HL-60 (cell line): ENCODE measurements around the gene EFCAB14.

ENCODE experiments used
- DNase-seq, 2 experiments: peaks; one replicate each; pipeline ENCODE4 v3.0.0-alpha.2; 2010 to 2020; ENCODE audit warnings: low read depth in 1 of 2, low spot score in 1 of 2
- H3K27ac ChIP-seq: fragments of 250-450 bp; sonication (Bioruptor Pico); replicated peaks from 2 replicates; pipeline ENCODE4 v1.5.1; 2020; ENCODE audit warnings: mild to moderate bottlenecking, moderate library complexity
- H3K27me3 ChIP-seq: fragments of 250-450 bp; sonication (Bioruptor Pico); 2 replicates; pipeline ENCODE4 v1.5.1; 2021; ENCODE audit warnings: mild to moderate bottlenecking, moderate library complexity; ENCODE audit not compliant: insufficient read depth, poor library complexity, severe bottlenecking
- H3K4me3 ChIP-seq: replicated peaks from 2 replicates; pipeline ENCODE4 v1.5.1; 2011; ENCODE audit warnings: mild to moderate bottlenecking, control low read depth, low read length; ENCODE audit not compliant: insufficient read depth
- GABPA ChIP-seq: IDR thresholded peaks from 2 replicates; pipeline ENCODE4 v1.6.1; 2012; ENCODE audit warnings: low read depth
- POLR2AphosphoS5 ChIP-seq: IDR thresholded peaks from 2 replicates; pipeline ENCODE4 v1.6.1; 2012; ENCODE audit warnings: low read depth
- SPI1 ChIP-seq: IDR thresholded peaks from 2 replicates; pipeline ENCODE4 v1.6.1; 2012; ENCODE audit warnings: low read depth, mild to moderate bottlenecking, borderline replicate concordance
- TF ChIP-seq, protein P1 (sequence below): IDR thresholded peaks from 2 replicates; pipeline ENCODE4 v1.6.1; 2012; ENCODE audit warnings: low read depth; ENCODE audit not compliant: insufficient replicate concordance
- TF ChIP-seq, protein P2 (sequence below): IDR thresholded peaks from one replicate; pipeline ENCODE4 v1.5.1; 2011; ENCODE audit warnings: low read length, control low read depth, inconsistent platforms; ENCODE audit not compliant: insufficient read depth

Gene EFCAB14

GRCh38 chr1:46692811-46693770 lies 25.8 kb downstream of the EFCAB14 start:
- no peak for TF ChIP-seq GABPA
- TF ChIP-seq SPI1: no peak
- TF ChIP-seq, protein P1, sequence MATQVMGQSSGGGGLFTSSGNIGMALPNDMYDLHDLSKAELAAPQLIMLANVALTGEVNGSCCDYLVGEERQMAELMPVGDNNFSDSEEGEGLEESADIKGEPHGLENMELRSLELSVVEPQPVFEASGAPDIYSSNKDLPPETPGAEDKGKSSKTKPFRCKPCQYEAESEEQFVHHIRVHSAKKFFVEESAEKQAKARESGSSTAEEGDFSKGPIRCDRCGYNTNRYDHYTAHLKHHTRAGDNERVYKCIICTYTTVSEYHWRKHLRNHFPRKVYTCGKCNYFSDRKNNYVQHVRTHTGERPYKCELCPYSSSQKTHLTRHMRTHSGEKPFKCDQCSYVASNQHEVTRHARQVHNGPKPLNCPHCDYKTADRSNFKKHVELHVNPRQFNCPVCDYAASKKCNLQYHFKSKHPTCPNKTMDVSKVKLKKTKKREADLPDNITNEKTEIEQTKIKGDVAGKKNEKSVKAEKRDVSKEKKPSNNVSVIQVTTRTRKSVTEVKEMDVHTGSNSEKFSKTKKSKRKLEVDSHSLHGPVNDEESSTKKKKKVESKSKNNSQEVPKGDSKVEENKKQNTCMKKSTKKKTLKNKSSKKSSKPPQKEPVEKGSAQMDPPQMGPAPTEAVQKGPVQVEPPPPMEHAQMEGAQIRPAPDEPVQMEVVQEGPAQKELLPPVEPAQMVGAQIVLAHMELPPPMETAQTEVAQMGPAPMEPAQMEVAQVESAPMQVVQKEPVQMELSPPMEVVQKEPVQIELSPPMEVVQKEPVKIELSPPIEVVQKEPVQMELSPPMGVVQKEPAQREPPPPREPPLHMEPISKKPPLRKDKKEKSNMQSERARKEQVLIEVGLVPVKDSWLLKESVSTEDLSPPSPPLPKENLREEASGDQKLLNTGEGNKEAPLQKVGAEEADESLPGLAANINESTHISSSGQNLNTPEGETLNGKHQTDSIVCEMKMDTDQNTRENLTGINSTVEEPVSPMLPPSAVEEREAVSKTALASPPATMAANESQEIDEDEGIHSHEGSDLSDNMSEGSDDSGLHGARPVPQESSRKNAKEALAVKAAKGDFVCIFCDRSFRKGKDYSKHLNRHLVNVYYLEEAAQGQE: no peak
- TF ChIP-seq POLR2AphosphoS5: no peak
- TF ChIP-seq, protein P2, sequence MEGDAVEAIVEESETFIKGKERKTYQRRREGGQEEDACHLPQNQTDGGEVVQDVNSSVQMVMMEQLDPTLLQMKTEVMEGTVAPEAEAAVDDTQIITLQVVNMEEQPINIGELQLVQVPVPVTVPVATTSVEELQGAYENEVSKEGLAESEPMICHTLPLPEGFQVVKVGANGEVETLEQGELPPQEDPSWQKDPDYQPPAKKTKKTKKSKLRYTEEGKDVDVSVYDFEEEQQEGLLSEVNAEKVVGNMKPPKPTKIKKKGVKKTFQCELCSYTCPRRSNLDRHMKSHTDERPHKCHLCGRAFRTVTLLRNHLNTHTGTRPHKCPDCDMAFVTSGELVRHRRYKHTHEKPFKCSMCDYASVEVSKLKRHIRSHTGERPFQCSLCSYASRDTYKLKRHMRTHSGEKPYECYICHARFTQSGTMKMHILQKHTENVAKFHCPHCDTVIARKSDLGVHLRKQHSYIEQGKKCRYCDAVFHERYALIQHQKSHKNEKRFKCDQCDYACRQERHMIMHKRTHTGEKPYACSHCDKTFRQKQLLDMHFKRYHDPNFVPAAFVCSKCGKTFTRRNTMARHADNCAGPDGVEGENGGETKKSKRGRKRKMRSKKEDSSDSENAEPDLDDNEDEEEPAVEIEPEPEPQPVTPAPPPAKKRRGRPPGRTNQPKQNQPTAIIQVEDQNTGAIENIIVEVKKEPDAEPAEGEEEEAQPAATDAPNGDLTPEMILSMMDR: no peak
- no peaks in the 10 kb centered on the region for H3K27me3 ChIP-seq
- no peak overlapping the region for H3K27ac ChIP-seq
- no peak for DNase-seq
- no peak overlapping the region for H3K4me3 ChIP-seq

DNA sequence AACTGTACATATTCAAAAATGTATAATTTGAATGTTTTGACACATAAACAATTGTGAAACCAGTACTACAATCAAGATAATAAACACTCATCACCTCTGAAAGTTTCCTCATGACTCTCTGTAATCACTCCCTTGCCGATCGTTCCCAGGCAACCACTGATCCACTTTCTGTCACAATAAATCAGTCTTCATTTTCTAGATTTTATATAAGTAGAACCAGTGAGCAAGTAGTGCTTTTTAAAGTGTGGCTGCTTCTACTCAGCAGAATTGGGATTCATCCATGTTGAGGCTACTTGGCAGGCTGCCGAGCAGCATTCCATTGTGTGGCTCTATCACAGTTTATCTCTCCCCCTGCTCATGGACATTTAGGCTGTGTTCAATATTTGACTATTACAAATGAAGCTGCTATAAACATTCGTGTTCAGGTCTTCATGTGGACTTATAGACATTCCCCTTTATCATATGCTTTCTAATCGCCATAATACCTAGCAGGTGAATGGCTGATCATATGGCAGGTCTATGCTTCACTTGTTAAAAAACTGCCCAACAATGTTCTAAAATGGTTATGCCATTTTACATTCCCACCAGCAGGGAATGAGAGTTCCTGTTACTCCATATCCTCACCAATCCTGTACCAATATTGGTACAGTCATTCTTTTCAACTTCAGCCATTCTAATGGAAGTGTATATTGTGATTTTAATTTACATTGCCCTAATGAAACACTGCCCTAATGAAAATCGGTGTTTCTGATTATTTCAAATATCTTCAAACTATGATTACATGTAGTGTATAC lies 26.7 kb downstream of the EFCAB14 start:
- Histone ChIP-seq H3K27me3 (no peaks in the 10 kb centered on the region), H3K4me3 (no peak overlapping the region), H3K27ac (no peak overlapping the region)
- no peak for DNase-seq
- TF ChIP-seq GABPA (no peak), POLR2AphosphoS5 (no peak), SPI1 (no peak)
- TF ChIP-seq, protein P1: no peak
- TF ChIP-seq, protein P2: no peak

GRCh38 chr1:46690931-46691421 lies 27.9 kb downstream of the EFCAB14 start:
- TF ChIP-seq, protein P1: no peak
- TF ChIP-seq GABPA (no peak), POLR2AphosphoS5 (no peak), SPI1 (no peak)
- TF ChIP-seq, protein P2: no peak
- no peak overlapping the region for H3K4me3 ChIP-seq
- no peak overlapping the region for H3K27ac ChIP-seq
- no peak for DNase-seq
- no peaks in the 10 kb centered on the region for H3K27me3 ChIP-seq
